GM13976 (cell line): ENCODE results near the gene ZC3HAV1.
"Not testable (repeated sequence)": the region's sequence is repeated elsewhere in the genome, so short reads cannot be mapped to it uniquely, and the experiment has no call there.

ENCODE experiments used
- DNase-seq: peaks from one replicate; pipeline ENCODE4 v3.0.0; 2012; ENCODE audit warnings: low spot score
- CTCF ChIP-seq: IDR thresholded peaks from 2 replicates; pipeline ENCODE4 v1.5.1; 2012; ENCODE audit warnings: borderline replicate concordance, mild to moderate bottlenecking; ENCODE audit not compliant: insufficient read depth; ENCODE audit errors: extremely low read depth, missing control alignments, control extremely low read depth
- in situ Hi-C: fragments of 300-500 bp; cut with MboI; formaldehyde crosslinking; loops from one replicate; pipeline ENCODE4 v1.12.0; 2022; ENCODE audit warnings: low sequenced_read_pairs, mixed read lengths, inconsistent platforms; ENCODE audit not compliant: unreplicated experiment

Gene ZC3HAV1

DNA sequence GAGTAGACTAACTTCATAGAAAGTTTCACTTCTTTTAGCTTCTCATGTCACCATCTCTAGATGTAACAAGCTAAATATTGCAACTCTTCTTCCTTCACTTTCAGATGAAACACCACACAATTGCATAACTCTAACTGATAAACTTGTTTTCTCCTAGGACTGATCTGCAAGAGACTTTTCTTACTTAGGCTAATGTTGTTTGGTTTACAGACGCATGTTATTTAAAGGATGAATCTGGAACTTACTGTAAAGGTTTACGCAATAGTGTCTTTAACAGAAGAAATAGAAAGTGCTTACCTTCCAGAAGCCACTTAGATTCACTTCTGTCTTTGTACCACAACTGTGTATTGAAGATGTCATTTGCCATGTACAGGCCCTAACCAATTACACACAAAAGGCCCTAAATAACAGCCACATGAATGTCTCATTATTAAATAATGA lies 22.1 kb upstream of the ZC3HAV1 start:
- in situ Hi-C loops, result no loop called here
- TF ChIP-seq CTCF, result no peak
- DNase-seq, result no peak

- DNase-seq, in situ Hi-C loops: not testable (repeated sequence)
Observed at GRCh38 chr7:139129814-139130213, 20.3 kb upstream of the ZC3HAV1 start.

GRCh38 chr7:139127648-139128047 lies 18.1 kb upstream of the ZC3HAV1 start:
- TF ChIP-seq CTCF, result peak; percentile 8
- DNase-seq, result no peak
- in situ Hi-C loops, result no loop called here

DNA sequence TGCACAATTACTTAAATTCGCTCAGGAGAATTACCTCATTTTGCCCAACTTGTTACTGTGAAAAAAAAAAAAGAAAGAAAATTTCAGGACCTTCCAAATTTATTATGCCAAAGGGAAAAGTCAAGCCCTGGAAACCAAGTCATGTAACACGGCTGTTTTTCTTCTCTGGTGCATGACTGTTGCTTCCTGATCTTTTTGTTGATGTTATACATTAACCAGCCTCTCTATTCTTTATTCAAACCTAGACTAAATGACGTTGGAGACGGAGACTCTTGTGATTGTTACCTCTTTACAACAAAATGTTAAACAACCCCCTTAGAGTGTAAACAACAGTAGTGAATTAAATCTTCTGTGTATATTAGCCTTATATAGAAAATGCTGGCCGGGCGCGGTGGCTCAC lies 16.1 kb upstream of the ZC3HAV1 start:
- TF ChIP-seq CTCF, result no peak
- in situ Hi-C loops, result no loop called here
- no peak for DNase-seq

DNA sequence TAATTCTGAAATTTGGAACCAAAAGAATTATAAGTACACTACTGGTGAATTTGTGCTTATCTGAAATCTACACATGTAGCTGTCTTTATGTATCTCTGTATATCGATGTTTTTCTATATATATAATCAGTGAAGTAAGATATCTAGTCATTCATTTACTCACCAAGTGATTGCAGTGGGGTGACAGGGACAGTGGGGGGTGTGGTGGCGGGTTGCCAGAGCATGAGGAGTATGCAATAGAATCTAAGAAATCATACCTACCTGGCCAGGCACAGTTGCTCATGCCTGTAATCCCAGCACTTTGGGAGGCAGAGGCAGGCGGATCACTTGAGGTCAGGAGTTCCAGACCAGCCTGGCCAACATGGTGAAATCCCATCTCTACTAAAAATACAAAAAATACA lies 15.5 kb upstream of the ZC3HAV1 start:
- DNase-seq, in situ Hi-C loops: not testable (repeated sequence)

- in situ Hi-C loops, result no loop called here
- TF ChIP-seq CTCF, result no peak
- DNase-seq, result no peak
Observed at GRCh38 chr7:139124084-139124914, 14.8 kb upstream of the ZC3HAV1 start.

GRCh38 chr7:139119486-139119849 lies 9.9 kb upstream of the ZC3HAV1 start:
- TF ChIP-seq CTCF, result no peak
- no peak for DNase-seq
- in situ Hi-C loops, result no loop called here
